CD8-positive, alpha-beta memory T cell (primary cell): ENCODE data around the gene ADD2. TPM values are rescaled to one million over a fixed set of nuclear protein-coding genes. Genes with fewer than 3 reads are reported as not detected.

Source experiments
- CTCF ChIA-PET: fragments of 350-600 bp; sonication (Branson Sonifier 250); formaldehyde crosslinking; loops from one replicate; lab custom pipeline; 2021; ENCODE audit warnings: antibody characterized with exemption; lab: Charles Lee
- POLR2A ChIA-PET: fragments of 350-600 bp; sonication (Branson Sonifier 250); formaldehyde crosslinking; loops from one replicate; lab custom pipeline; 2021; ENCODE audit warnings: antibody characterized with exemption; lab: Charles Lee
- DNase-seq, 5 donors: peaks; one replicate each; pipeline versions ENCODE4 v3.0.0 to v3.0.0-alpha.2; 2020 to 2022; ENCODE audit warnings: mixed read lengths in 1 of 5
- H3K27ac ChIP-seq: one replicate; pipeline ENCODE4 v1.7.0; 2013; ENCODE audit warnings: low read depth, mild to moderate bottlenecking, low read length, moderate library complexity
- H3K27me3 ChIP-seq: 2 replicates; pipeline ENCODE4 v1.7.0; 2013; ENCODE audit warnings: low read length, mild to moderate bottlenecking; ENCODE audit not compliant: insufficient read depth, poor library complexity, severe bottlenecking
- H3K36me3 ChIP-seq: 2 replicates; pipeline ENCODE4 v1.7.0; 2013; ENCODE audit warnings: mild to moderate bottlenecking, low read length, moderate library complexity; ENCODE audit not compliant: insufficient read depth
- H3K4me1 ChIP-seq: 2 replicates; pipeline ENCODE4 v1.7.0; 2013; ENCODE audit warnings: mild to moderate bottlenecking, low read length, moderate library complexity; ENCODE audit not compliant: insufficient read depth
- H3K4me3 ChIP-seq: 2 replicates; pipeline ENCODE4 v1.7.0; 2013; ENCODE audit warnings: mild to moderate bottlenecking, low read length
- H3K9me3 ChIP-seq: 2 replicates; pipeline ENCODE4 v1.7.0; 2013; ENCODE audit warnings: mild to moderate bottlenecking, low read length
- H3K27ac Mint-ChIP-seq, 8 donors: one replicate each; pipeline ENCODE4 v1.8.0; 2020 to 2021; ENCODE audit warnings: mixed read lengths in 8 of 8, mild to moderate bottlenecking in 6 of 8, inconsistent platforms in 3 of 8, moderate library complexity in 3 of 8
- H3K27me3 Mint-ChIP-seq, 2 donors: one replicate each; pipeline ENCODE4 v1.8.0; 2020 to 2021; ENCODE audit warnings: mixed read lengths in 2 of 2, mild to moderate bottlenecking in 1 of 2, moderate library complexity in 1 of 2
- H3K36me3 Mint-ChIP-seq, 3 donors: one replicate each; pipeline ENCODE4 v1.8.0; 2020 to 2021; ENCODE audit warnings: mixed read lengths in 3 of 3, inconsistent platforms in 1 of 3, mild to moderate bottlenecking in 1 of 3
- H3K4me1 Mint-ChIP-seq, 3 donors: one replicate each; pipeline ENCODE4 v1.8.0; 2020 to 2021; ENCODE audit warnings: mixed read lengths in 3 of 3, inconsistent platforms in 1 of 3, mild to moderate bottlenecking in 1 of 3
- H3K4me3 Mint-ChIP-seq, 7 donors: one replicate each; pipeline ENCODE4 v1.8.0; 2020 to 2021; ENCODE audit warnings: mixed read lengths in 7 of 7, mild to moderate bottlenecking in 6 of 7, moderate library complexity in 4 of 7, inconsistent platforms in 2 of 7
- H3K9me3 Mint-ChIP-seq, 5 donors: one replicate each; pipeline ENCODE4 v1.8.0; 2020 to 2022; ENCODE audit warnings: mixed read lengths in 5 of 5, mild to moderate bottlenecking in 3 of 5, moderate library complexity in 2 of 5, inconsistent platforms in 1 of 5
- polyA plus RNA-seq: library from polyadenylated mRNA; unstranded; fragments of 300-500 nt; fragmentation: Illumina TruSeq; gene quantifications from one replicate; pipeline ENCODE4 v1.2.3, GENCODE V29; 2021
- total RNA-seq, 2 experiments: library from RNA; stranded (reverse); gene quantifications; one replicate each; pipeline ENCODE4 v1.2.3, GENCODE V29; 2021

ADD2 gene
- total and polyA plus RNA-seq, 3 experiments from 2014 or later: 0.18 to 1.2 (median 0.74) TPM

- Histone ChIP-seq H3K4me3 (no peak overlapping the region), H3K36me3 (no peaks in the 10 kb centered on the region), H3K4me1 (no peaks in the 10 kb centered on the region), H3K27me3 (peaks cover 4% of the 10 kb centered on the region), H3K9me3 (no peaks in the 10 kb centered on the region), H3K27ac (no peak overlapping the region)
- Mint-ChIP-seq H3K9me3 (no peaks in the 10 kb centered on the region), H3K4me3 (no peak overlapping the region), H3K36me3 (peaks cover 0 to 1% (median 0%) of the 10 kb centered on the region in 3 donors), H3K27me3 (peaks cover 10 to 41% of the 10 kb centered on the region in 2 donors), H3K4me1 (no peaks in the 10 kb centered on the region), H3K27ac (no peak overlapping the region)
- CTCF ChIA-PET: no interaction called here
- POLR2A ChIA-PET: no interaction called here
- no peak for DNase-seq
Measured at GRCh38 chr2:70753031-70753430, 15.0 kb downstream of the ADD2 start.

GRCh38 chr2:70752396-70752795 lies 15.6 kb downstream of the ADD2 start:
- H3K4me3 Mint-ChIP-seq: no peak overlapping the region
- H3K9me3 Mint-ChIP-seq: peaks cover 0 to 1% (median 0%) of the 10 kb centered on the region in 5 donors
- no peaks in the 10 kb centered on the region for H3K36me3 ChIP-seq
- peaks cover 15 to 39% of the 10 kb centered on the region in 2 donors for H3K27me3 Mint-ChIP-seq
- POLR2A ChIA-PET: no interaction called here
- no peak for DNase-seq
- H3K4me1 ChIP-seq: no peaks in the 10 kb centered on the region
- H3K27ac ChIP-seq: no peak overlapping the region
- no peaks in the 10 kb centered on the region for H3K9me3 ChIP-seq
- no peaks in the 10 kb centered on the region for H3K4me1 Mint-ChIP-seq
- peaks cover 0 to 1% (median 0%) of the 10 kb centered on the region in 3 donors for H3K36me3 Mint-ChIP-seq
- peaks cover 4% of the 10 kb centered on the region for H3K27me3 ChIP-seq
- no peak overlapping the region for H3K27ac Mint-ChIP-seq
- no peak overlapping the region for H3K4me3 ChIP-seq
- CTCF ChIA-PET: no interaction called here

- Histone ChIP-seq H3K4me1 (no peaks in the 10 kb centered on the region), H3K36me3 (no peaks in the 10 kb centered on the region), H3K9me3 (no peaks in the 10 kb centered on the region), H3K27me3 (peaks cover 4% of the 10 kb centered on the region), H3K4me3 (no peak overlapping the region), H3K27ac (no peak overlapping the region)
- ChIA-PET POLR2A (no interaction called here), CTCF (no interaction called here)
- no peaks in the 10 kb centered on the region for H3K36me3 Mint-ChIP-seq
- H3K4me1 Mint-ChIP-seq: no peaks in the 10 kb centered on the region
- H3K27me3 Mint-ChIP-seq: peaks cover 19 to 37% of the 10 kb centered on the region in 2 donors
- no peak overlapping the region for H3K4me3 Mint-ChIP-seq
- H3K9me3 Mint-ChIP-seq: peaks cover 0 to 3% (median 0%) of the 10 kb centered on the region in 5 donors
- DNase-seq: no peak
- no peak overlapping the region for H3K27ac Mint-ChIP-seq
Measured at GRCh38 chr2:70751881-70752280, 16.1 kb downstream of the ADD2 start.

GRCh38 chr2:70750320-70750719 lies 17.7 kb downstream of the ADD2 start:
- H3K4me3 ChIP-seq: no peak overlapping the region
- no peak for DNase-seq
- H3K9me3 Mint-ChIP-seq: peaks cover 0 to 3% (median 0%) of the 10 kb centered on the region in 5 donors
- no peak overlapping the region for H3K4me3 Mint-ChIP-seq
- H3K4me1 ChIP-seq: no peaks in the 10 kb centered on the region
- ChIA-PET CTCF (no interaction called here), POLR2A (no interaction called here)
- peaks cover 18 to 32% of the 10 kb centered on the region in 2 donors for H3K27me3 Mint-ChIP-seq
- no peaks in the 10 kb centered on the region for H3K36me3 Mint-ChIP-seq
- no peaks in the 10 kb centered on the region for H3K9me3 ChIP-seq
- no peaks in the 10 kb centered on the region for H3K36me3 ChIP-seq
- H3K27ac ChIP-seq: no peak overlapping the region
- no peaks in the 10 kb centered on the region for H3K4me1 Mint-ChIP-seq
- H3K27ac Mint-ChIP-seq: no peak overlapping the region
- H3K27me3 ChIP-seq: peaks cover 4% of the 10 kb centered on the region

- H3K4me3 ChIP-seq: no peak overlapping the region
- H3K27me3 ChIP-seq: no peaks in the 10 kb centered on the region
- no peak overlapping the region for H3K4me3 Mint-ChIP-seq
- no peak overlapping the region for H3K27ac Mint-ChIP-seq
- no peaks in the 10 kb centered on the region for H3K36me3 Mint-ChIP-seq
- H3K27me3 Mint-ChIP-seq: peaks cover 25 to 39% of the 10 kb centered on the region in 2 donors
- ChIA-PET CTCF (no interaction called here), POLR2A (no interaction called here)
- no peak for DNase-seq
- no peaks in the 10 kb centered on the region for H3K9me3 ChIP-seq
- H3K36me3 ChIP-seq: no peaks in the 10 kb centered on the region
- no peaks in the 10 kb centered on the region for H3K4me1 Mint-ChIP-seq
- H3K4me1 ChIP-seq: no peaks in the 10 kb centered on the region
- H3K9me3 Mint-ChIP-seq: peaks cover 0 to 3% (median 0%) of the 10 kb centered on the region in 5 donors
- H3K27ac ChIP-seq: no peak overlapping the region
Measured at GRCh38 chr2:70748002-70748784, 19.8 kb downstream of the ADD2 start.

- H3K36me3 Mint-ChIP-seq: no peaks in the 10 kb centered on the region
- no peaks in the 10 kb centered on the region for H3K9me3 ChIP-seq
- CTCF ChIA-PET: no interaction called here
Measured at GRCh38 chr2:70747284-70747683, 20.7 kb downstream of the ADD2 start.

GRCh38 chr2:70746094-70746974 lies 21.7 kb downstream of the ADD2 start:
- Histone ChIP-seq H3K27me3 (no peaks in the 10 kb centered on the region), H3K9me3 (no peaks in the 10 kb centered on the region), H3K27ac (no peak overlapping the region), H3K36me3 (no peaks in the 10 kb centered on the region), H3K4me3 (no peak overlapping the region), H3K4me1 (no peaks in the 10 kb centered on the region)
- H3K4me3 Mint-ChIP-seq: no peak overlapping the region
- peaks cover 0 to 3% (median 0%) of the 10 kb centered on the region in 5 donors for H3K9me3 Mint-ChIP-seq
- no peak overlapping the region for H3K27ac Mint-ChIP-seq
- POLR2A ChIA-PET: no interaction called here
- no peaks in the 10 kb centered on the region for H3K36me3 Mint-ChIP-seq
- H3K4me1 Mint-ChIP-seq: no peaks in the 10 kb centered on the region
- CTCF ChIA-PET: interaction anchor here (1.8 kb wide), 1 partner anchor 12 kb away, joined by 5 read pairs; no protein-coding TSS in a partner anchor
- DNase-seq: no peak
- peaks cover 25 to 43% of the 10 kb centered on the region in 2 donors for H3K27me3 Mint-ChIP-seq

More at GRCh38 chr2:70747284-70747683, 20.7 kb downstream of the ADD2 start:
- no peaks in the 10 kb centered on the region for H3K27me3 ChIP-seq
- no peak overlapping the region for H3K27ac ChIP-seq
- Mint-ChIP-seq H3K27ac (no peak overlapping the region), H3K4me3 (no peak overlapping the region), H3K27me3 (peaks cover 25 to 42% of the 10 kb centered on the region in 2 donors), H3K9me3 (peaks cover 0 to 3% (median 0%) of the 10 kb centered on the region in 5 donors), H3K4me1 (no peaks in the 10 kb centered on the region)
- H3K36me3 ChIP-seq: no peaks in the 10 kb centered on the region
- no peaks in the 10 kb centered on the region for H3K4me1 ChIP-seq
- DNase-seq: no peak
- no peak overlapping the region for H3K4me3 ChIP-seq
- POLR2A ChIA-PET: no interaction called here
